HCT116 (cell line): ENCODE measurements around the gene EIF4G2. TPM values are rescaled to one million over a fixed set of nuclear protein-coding genes. Genes with fewer than 3 reads are reported as not detected.
"Not testable (repeated sequence)": the region's sequence is repeated elsewhere in the genome, so short reads cannot be mapped to it uniquely, and the experiment has no call there.

ENCODE experiments used
- ATAC-seq: fragments of 200-7000 bp; cut with Tn5 transposase; 2 replicates; pipeline ENCODE4 v1.9.1; 2020; ENCODE audit warnings: mild to moderate bottlenecking, moderate library complexity
- BruUV-seq: library from RNA; stranded (reverse); fragments of 400-500 nt; replicated peaks from 2 replicates; lab custom pipeline; 2021; lab: Mats Ljungman, UMichigan
- CTCF ChIA-PET: fragments of 300-600 bp; sonication (Branson Sonifier 250); formaldehyde crosslinking; loops from one replicate; lab custom pipeline; 2021; ENCODE audit warnings: antibody characterized with exemption; lab: Charles Lee
- POLR2A ChIA-PET: fragments of 300-600, 350-600 bp; sonication (Branson Sonifier 250); formaldehyde crosslinking; loops from one replicate; lab custom pipeline; 2021; ENCODE audit warnings: antibody characterized with exemption; lab: Charles Lee
- RAD21 ChIA-PET, 2 experiments: fragments of 300-600 bp; sonication (Branson Sonifier 250); formaldehyde crosslinking; loops; one replicate each; lab custom pipeline; 2023; ENCODE audit warnings: low total read pairs in 2 of 2; ENCODE audit not compliant: uncharacterized antibody in 2 of 2, unreplicated experiment in 2 of 2, low non-redundant PET in 1 of 2; lab: Charles Lee
- DNase-seq: peaks from one replicate; pipeline ENCODE4 v3.0.0-alpha.2; 2010; ENCODE audit warnings: low read depth, low spot score
- H2AFZ ChIP-seq: fragments of 200-600 bp; shearing (Covaris generic), sonication (generic); 2 replicates; pipeline ENCODE4 v1.6.1; 2017; ENCODE audit warnings: low read depth, mixed run types, mixed read lengths, antibody characterized with exemption, low read length; ENCODE audit not compliant: poor library complexity, severe bottlenecking
- H3K27ac ChIP-seq: 2 replicates; pipeline ENCODE4 v1.5.1; 2012; ENCODE audit warnings: low read depth, low read length
- H3K27me3 ChIP-seq: fragments of 200-600 bp; sonication (generic); 2 replicates; pipeline ENCODE4 v1.6.1; 2016; ENCODE audit warnings: mixed run types, low read length, mixed read lengths; ENCODE audit not compliant: insufficient read depth
- H3K36me3 ChIP-seq, 2 experiments: fragments of 200-500 bp in 1 of 2; fragments of 200-600 bp in 1 of 2; sonication (Bioruptor generic) in 1 of 2; sonication (generic) in 1 of 2; 2 replicates each; pipeline versions ENCODE4 v1.5.1 to v1.6.1; 2014 to 2016; ENCODE audit warnings: low read length in 2 of 2, inconsistent platforms in 1 of 2, mixed read lengths in 1 of 2, mixed run types in 1 of 2; ENCODE audit not compliant: insufficient read depth in 2 of 2, control insufficient read depth in 1 of 2
- H3K4me1 ChIP-seq, 2 experiments: fragments of 200-600 bp in 1 of 2; sonication (generic) in 1 of 2; 2 replicates each; pipeline versions ENCODE4 v1.5.1 to v1.6.1; 2012 to 2017; ENCODE audit warnings: low read length in 2 of 2, inconsistent platforms in 1 of 2, mild to moderate bottlenecking in 1 of 2, mixed read lengths in 1 of 2, mixed run types in 1 of 2, moderate library complexity in 1 of 2; ENCODE audit not compliant: insufficient read depth in 2 of 2, control insufficient read depth in 1 of 2
- H3K4me2 ChIP-seq: fragments of 200-600 bp; sonication (generic); 2 replicates; pipeline ENCODE4 v1.6.1; 2017; ENCODE audit warnings: mixed run types, low read length, mixed read lengths
- H3K4me3 ChIP-seq, 2 experiments: fragments of 200-600 bp in 1 of 2; sonication (generic) in 1 of 2; replicated peaks in 1 of 2; 2 replicates each; pipeline ENCODE4 v1.5.1; 2011 to 2016; ENCODE audit warnings: low read length in 2 of 2, control low read depth in 1 of 2, low read depth in 1 of 2, mild to moderate bottlenecking in 1 of 2, mixed read lengths in 1 of 2, mixed run types in 1 of 2
- H3K79me2 ChIP-seq: fragments of 200-600 bp; sonication (generic); 2 replicates; pipeline ENCODE4 v1.6.1; 2017; ENCODE audit warnings: mild to moderate bottlenecking, mixed run types, low read length, moderate library complexity, mixed read lengths; ENCODE audit not compliant: insufficient read depth
- H3K9ac ChIP-seq: fragments of 200-600 bp; sonication (generic); 2 replicates; pipeline ENCODE4 v1.6.1; 2016; ENCODE audit warnings: low read length, mixed read lengths
- H3K9me2 ChIP-seq: fragments of 200-600 bp; sonication (generic), shearing (Covaris generic); 2 replicates; pipeline ENCODE4 v1.6.1; 2017; ENCODE audit warnings: mixed run types, mild to moderate bottlenecking, moderate library complexity; ENCODE audit not compliant: insufficient read depth
- H3K9me3 ChIP-seq, 2 experiments: fragments of 200-500 bp in 1 of 2; fragments of 200-600 bp in 1 of 2; sonication (Bioruptor generic) in 1 of 2; sonication (generic) in 1 of 2; 2 replicates each; pipeline ENCODE4 v1.6.1; 2014 to 2017; ENCODE audit warnings: low read length in 2 of 2, mixed read lengths in 2 of 2, inconsistent platforms in 1 of 2, low read depth in 1 of 2, mild to moderate bottlenecking in 1 of 2, mixed run types in 1 of 2, moderate library complexity in 1 of 2; ENCODE audit not compliant: control insufficient read depth in 1 of 2, insufficient read depth in 1 of 2
- H4K20me1 ChIP-seq: fragments of 200-600 bp; sonication (generic), shearing (Covaris generic); 2 replicates; pipeline ENCODE4 v1.6.1; 2017; ENCODE audit warnings: mixed run types, mild to moderate bottlenecking, moderate library complexity; ENCODE audit not compliant: insufficient read depth
- ATF3 ChIP-seq: IDR thresholded peaks from 2 replicates; pipeline ENCODE4 v1.6.1; 2012
- CBX3 ChIP-seq: IDR thresholded peaks from 2 replicates; pipeline ENCODE4 v1.6.1; 2012; ENCODE audit warnings: low read depth
- CEBPB ChIP-seq: IDR thresholded peaks from 2 replicates; pipeline ENCODE4 v1.6.1; 2012; ENCODE audit warnings: low read depth
- ELF1 ChIP-seq: IDR thresholded peaks from 2 replicates; pipeline ENCODE4 v1.6.1; 2012; ENCODE audit warnings: low read depth, borderline replicate concordance
- EZH2phosphoT487 ChIP-seq: fragments of 200-600 bp; IDR thresholded peaks from 2 replicates; pipeline ENCODE4 v1.6.1; 2018; ENCODE audit warnings: antibody characterized with exemption, borderline replicate concordance
- POLR2A ChIP-seq: IDR thresholded peaks from 2 replicates; pipeline ENCODE4 v1.7.0; 2011; ENCODE audit warnings: borderline replicate concordance; ENCODE audit not compliant: insufficient read depth, insufficient read length; ENCODE audit errors: extremely low read depth
- RAD21 ChIP-seq: IDR thresholded peaks from 2 replicates; pipeline ENCODE4 v1.6.1; 2012; ENCODE audit warnings: low read depth, mild to moderate bottlenecking
- SRF ChIP-seq: IDR thresholded peaks from 2 replicates; pipeline ENCODE4 v1.6.1; 2012; ENCODE audit warnings: low read depth
- YY1 ChIP-seq: IDR thresholded peaks from 2 replicates; pipeline ENCODE4 v1.6.1; 2011; ENCODE audit warnings: low read length, low read depth, moderate library complexity, mild to moderate bottlenecking; ENCODE audit not compliant: insufficient replicate concordance; ENCODE audit errors: extremely low read depth
- intact Hi-C: fragments of 100-400 bp; cut with micrococcal nuclease; formaldehyde crosslinking; loops from 2 replicates; pipeline ENCODE4 v1.10.0; 2022
- total RNA-seq: library from RNA; stranded (reverse); gene quantifications from one replicate; pipeline ENCODE4 v1.2.1, GENCODE V29; 2021; ENCODE audit not compliant: unreplicated experiment
- TF ChIP-seq, protein P1 (sequence below): IDR thresholded peaks from 2 replicates; pipeline ENCODE4 v1.6.1; 2011; ENCODE audit warnings: mild to moderate bottlenecking, low read length, moderate library complexity; ENCODE audit not compliant: insufficient replicate concordance; ENCODE audit errors: extremely low read depth

Gene EIF4G2
- total RNA-seq, 1 experiment from 2014 or later, result 888 TPM

DNA sequence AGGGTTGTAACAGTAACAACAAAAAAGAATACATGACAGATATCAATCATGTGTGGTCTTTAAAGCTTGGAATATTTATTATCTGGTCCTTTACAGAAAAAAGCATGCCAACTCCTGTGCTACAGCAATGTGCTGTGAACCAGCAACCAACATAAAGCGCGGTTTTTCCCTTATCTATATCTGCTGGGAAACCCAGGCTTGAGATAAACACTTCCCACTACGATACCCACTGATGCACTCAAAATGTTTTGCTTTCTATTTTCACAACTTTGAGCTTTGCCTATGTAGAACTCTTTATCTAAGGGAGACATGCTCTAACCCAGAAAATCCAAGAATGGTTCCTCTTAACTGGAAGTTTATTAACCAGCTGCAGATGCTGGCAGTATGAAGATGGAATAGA lies 30.2 kb upstream of the EIF4G2 start:
- no peak for TF ChIP-seq ATF3
- TF ChIP-seq EZH2phosphoT487, result no peak
- H3K79me2 ChIP-seq, result no peaks in the 10 kb centered on the region
- no peaks in the 10 kb centered on the region for H3K27me3 ChIP-seq
- peaks cover 0 to 5% of the 10 kb centered on the region in 2 experiments; a peak in 1 of 4 replicates for H3K4me1 ChIP-seq
- H3K36me3 ChIP-seq, result no peaks in the 10 kb centered on the region
- no peaks in the 10 kb centered on the region for H4K20me1 ChIP-seq
- ATAC-seq (no peak), DNase-seq (no peak)
- no peak overlapping the region for H3K9ac ChIP-seq
- H3K9me3 ChIP-seq, result no peaks in the 10 kb centered on the region
- intact Hi-C loops, result no loop called here
- no peak overlapping the region for H3K4me2 ChIP-seq
- BruUV-seq, result no TSS peak
- no peak overlapping the region for H3K4me3 ChIP-seq
- H2AFZ ChIP-seq, result no peak overlapping the region
- ChIA-PET POLR2A (interaction anchor here (3.5 kb wide), 1 partner anchor 30 kb away, joined by 21 read pairs; the partner anchor contains the start of gene EIF4G2), RAD21 (no interaction called here), CTCF (no interaction called here)
- no peak overlapping the region for H3K27ac ChIP-seq
- H3K9me2 ChIP-seq, result no peaks in the 10 kb centered on the region

DNA sequence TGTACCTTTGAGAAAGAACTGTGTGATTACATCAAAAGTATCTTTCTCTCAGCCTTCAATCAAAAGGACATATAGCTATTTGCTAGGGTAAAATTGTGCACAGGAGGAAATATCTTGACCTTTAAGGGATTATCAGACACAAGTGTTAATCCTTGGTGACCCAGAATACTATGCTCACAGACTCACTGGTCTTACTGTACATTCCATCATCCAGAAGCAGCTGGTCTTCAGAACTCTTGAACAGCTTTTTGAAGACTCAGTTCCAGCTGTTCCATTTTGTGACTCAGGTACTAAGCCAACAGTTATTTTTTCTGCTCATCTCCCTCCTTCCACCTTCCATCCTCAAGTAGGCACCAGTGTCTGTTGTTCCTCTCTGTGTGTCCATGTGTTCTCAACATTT lies 29.4 kb upstream of the EIF4G2 start:
- no TSS peak for BruUV-seq
- POLR2A ChIA-PET, result interaction anchor here (1.0 to 3.5 kb wide), 2 partner anchors 10 to 29 kb away, joined by 3 to 21 read pairs; partner anchors contain the start of gene EIF4G2

GRCh38 chr11:10836884-10837283 lies 28.2 kb upstream of the EIF4G2 start:
- RAD21 ChIA-PET, intact Hi-C loops, ATAC-seq, H3K9ac ChIP-seq, H3K9me2 ChIP-seq, H3K36me3 ChIP-seq, H3K4me3 ChIP-seq, H2AFZ ChIP-seq, H4K20me1 ChIP-seq, DNase-seq, H3K27me3 ChIP-seq, CTCF ChIA-PET, BruUV-seq, H3K9me3 ChIP-seq, H3K27ac ChIP-seq, H3K4me1 ChIP-seq, H3K4me2 ChIP-seq, H3K79me2 ChIP-seq: not testable (repeated sequence)
- POLR2A ChIA-PET, result interaction anchor here (0.7 kb wide), 1 partner anchor 28 kb away, joined by 3 read pairs; the partner anchor contains the start of gene EIF4G2

More for the DNA sequence above, 29.4 kb upstream of the EIF4G2 start:
- ChIA-PET CTCF (no interaction called here), RAD21 (no interaction called here)
- Histone ChIP-seq H3K4me2 (no peak overlapping the region), H3K9ac (no peak overlapping the region), H4K20me1 (no peaks in the 10 kb centered on the region), H3K27ac (no peak overlapping the region), H3K4me3 (no peak overlapping the region), H3K9me3 (no peaks in the 10 kb centered on the region), H3K4me1 (peaks cover 0 to 5% of the 10 kb centered on the region in 2 experiments; a peak in 1 of 4 replicates), H2AFZ (no peak overlapping the region), H3K79me2 (no peaks in the 10 kb centered on the region), H3K9me2 (no peaks in the 10 kb centered on the region), H3K36me3 (no peaks in the 10 kb centered on the region), H3K27me3 (no peaks in the 10 kb centered on the region)
- no peak for ATAC-seq
- intact Hi-C loops, result no loop called here
- TF ChIP-seq CBX3, result no peak
- TF ChIP-seq RAD21, result no peak
- no peak for TF ChIP-seq SRF
- TF ChIP-seq, protein P1, sequence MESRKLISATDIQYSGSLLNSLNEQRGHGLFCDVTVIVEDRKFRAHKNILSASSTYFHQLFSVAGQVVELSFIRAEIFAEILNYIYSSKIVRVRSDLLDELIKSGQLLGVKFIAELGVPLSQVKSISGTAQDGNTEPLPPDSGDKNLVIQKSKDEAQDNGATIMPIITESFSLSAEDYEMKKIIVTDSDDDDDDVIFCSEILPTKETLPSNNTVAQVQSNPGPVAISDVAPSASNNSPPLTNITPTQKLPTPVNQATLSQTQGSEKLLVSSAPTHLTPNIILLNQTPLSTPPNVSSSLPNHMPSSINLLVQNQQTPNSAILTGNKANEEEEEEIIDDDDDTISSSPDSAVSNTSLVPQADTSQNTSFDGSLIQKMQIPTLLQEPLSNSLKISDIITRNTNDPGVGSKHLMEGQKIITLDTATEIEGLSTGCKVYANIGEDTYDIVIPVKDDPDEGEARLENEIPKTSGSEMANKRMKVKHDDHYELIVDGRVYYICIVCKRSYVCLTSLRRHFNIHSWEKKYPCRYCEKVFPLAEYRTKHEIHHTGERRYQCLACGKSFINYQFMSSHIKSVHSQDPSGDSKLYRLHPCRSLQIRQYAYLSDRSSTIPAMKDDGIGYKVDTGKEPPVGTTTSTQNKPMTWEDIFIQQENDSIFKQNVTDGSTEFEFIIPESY, result no peak
- no peak for TF ChIP-seq ATF3
- TF ChIP-seq CEBPB, result no peak
- TF ChIP-seq ELF1, result no peak
- TF ChIP-seq POLR2A, result no peak
- no peak for TF ChIP-seq YY1
- no peak for DNase-seq
